ENCODE measurements around the gene FAM107B.
A peak's percentile ranks its signal among the peaks of the same experiment; 100 is the strongest.
"Not testable (repeated sequence)": the region's sequence is repeated elsewhere in the genome, so short reads cannot be mapped to it uniquely, and the experiment has no call there.

Gene FAM107B

DNA sequence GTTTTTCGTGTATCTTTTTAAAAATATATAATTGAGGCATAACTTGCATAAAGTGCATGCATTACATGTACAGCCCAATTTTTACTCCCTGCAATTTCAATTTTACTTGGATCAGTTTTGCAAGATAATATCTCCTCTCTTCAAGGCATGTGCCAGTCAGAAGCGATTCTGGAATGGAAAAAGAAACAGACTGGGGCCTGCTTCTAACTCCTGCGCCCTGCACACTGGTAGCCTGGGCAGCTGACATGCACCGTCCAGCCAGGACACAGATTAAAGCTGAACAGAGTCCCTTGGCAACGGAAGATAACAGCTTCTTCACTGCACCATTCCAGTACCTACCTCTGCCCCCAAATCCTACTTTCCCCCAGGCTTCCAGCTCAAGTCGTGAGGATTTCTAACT lies 182.1 kb downstream of the FAM107B start:
- no peak for TF ChIP-seq TAF1 (IDR thresholded peaks at IDR 0.05; ENCODE audit: low read depth, low read length)
- 0 out of 2 replicates have a peak, but pooled peaks have one; percentile 12 for TF ChIP-seq POLR2AphosphoS5 (IDR thresholded peaks at IDR 0.05; ENCODE audit: low read depth, low read length)
- TF ChIP-seq POU2F2 (IDR thresholded peaks at IDR 0.05; ENCODE audit: low read depth, low read length), result no peak
- DNase-seq (ENCODE audit: insufficient read length, low spot score) (no peak), FAIRE-seq (no peak)

DNA sequence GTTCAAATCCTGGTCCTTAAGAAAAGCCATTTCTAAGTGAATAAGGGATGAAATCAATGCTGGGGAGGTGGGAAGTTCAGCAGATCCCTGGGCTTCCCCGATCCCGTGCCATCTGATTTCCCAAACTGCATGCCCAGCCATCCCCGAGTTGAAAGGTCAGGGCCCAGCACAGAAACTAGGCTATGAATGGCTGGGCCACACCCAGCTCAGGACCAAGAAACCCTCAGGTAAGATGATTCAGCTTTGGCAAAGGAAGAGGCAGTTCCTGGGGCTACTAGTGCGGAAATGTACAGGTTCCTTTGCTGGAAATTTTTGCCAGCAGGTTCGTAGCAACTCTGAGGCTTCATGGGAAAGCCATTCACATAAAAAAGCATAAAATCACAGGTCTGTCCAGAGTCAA lies 182.7 kb downstream of the FAM107B start:
- TF ChIP-seq SPI1 (IDR thresholded peaks at IDR 0.05; ENCODE audit: low read depth, low read length) (no peak), POLR2AphosphoS5 (IDR thresholded peaks at IDR 0.05; ENCODE audit: low read depth, low read length) (0 out of 2 replicates have a peak, but pooled peaks have one; percentile 18)
- FAIRE-seq (no peak), DNase-seq (ENCODE audit: insufficient read length, low spot score) (no peak)

DNA sequence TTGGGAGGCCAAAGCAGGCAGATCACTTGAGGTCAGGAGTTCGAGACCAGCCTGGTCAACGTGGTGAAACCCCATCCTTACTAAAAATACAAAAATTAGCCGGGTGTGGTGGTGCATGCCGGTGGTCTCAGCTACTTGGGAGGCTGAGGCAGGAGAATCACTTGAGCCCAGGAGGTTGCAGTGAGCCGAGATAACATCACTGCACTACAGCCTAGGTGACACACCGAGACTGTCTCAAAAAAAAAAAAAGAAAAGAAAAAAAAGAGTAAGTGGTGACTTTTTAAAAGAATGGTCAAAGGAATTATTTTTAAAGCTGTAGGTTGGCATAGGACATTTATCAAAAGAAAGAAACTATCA lies 185.8 kb downstream of the FAM107B start:
- not testable (repeated sequence) for FAIRE-seq; DNase-seq (ENCODE audit: insufficient read length, low spot score)

DNA sequence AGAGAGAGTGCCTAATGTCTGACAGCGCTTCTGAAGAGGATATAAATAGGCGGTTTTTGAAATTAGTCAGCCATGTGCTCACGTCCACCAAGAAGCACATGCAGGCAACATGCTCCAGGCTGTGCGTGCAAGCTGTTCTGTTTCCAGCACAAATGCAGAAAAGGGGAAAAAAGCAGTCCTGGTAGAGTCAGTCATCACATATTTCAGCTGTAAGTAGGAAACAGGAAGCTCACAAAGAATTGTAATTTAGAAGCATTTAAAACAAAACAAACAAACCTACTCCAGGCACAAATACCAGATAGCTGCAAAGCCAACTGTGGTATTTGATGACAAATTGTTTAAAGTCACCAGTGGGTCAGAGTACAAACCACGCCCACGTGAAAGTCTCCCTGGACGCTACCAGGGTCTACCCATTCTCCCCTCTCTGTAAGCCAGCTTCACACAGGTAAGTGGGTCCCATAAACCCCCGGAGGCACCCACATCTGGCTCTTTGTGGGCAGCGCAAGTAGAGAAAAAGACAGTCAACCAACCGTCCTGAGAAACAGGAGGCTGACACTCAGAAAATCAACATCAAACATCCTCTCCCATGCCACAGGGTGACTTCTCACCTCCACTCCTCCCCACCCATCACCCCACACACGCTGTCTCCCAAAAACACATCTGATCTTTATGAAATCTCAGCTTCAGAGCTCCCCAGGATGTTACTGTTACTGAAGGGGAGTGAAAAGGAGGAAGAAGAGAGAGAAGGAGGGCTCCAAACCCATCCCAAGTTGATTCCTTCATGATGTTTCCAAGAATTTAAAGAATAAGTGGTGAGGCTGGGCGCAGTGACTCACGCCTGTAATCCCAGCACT lies 186.4 kb downstream of the FAM107B start:
- no peak for DNase-seq (ENCODE audit: insufficient read length, low spot score)
- TF ChIP-seq POLR2A (IDR thresholded peaks at IDR 0.05; ENCODE audit: low read depth, low read length) (no peak), POU2F2 (IDR thresholded peaks at IDR 0.05; ENCODE audit: low read depth, low read length) (0 out of 2 replicates have a peak, but pooled peaks have one; percentile 13)
- peak; percentile 66 for FAIRE-seq

DNA sequence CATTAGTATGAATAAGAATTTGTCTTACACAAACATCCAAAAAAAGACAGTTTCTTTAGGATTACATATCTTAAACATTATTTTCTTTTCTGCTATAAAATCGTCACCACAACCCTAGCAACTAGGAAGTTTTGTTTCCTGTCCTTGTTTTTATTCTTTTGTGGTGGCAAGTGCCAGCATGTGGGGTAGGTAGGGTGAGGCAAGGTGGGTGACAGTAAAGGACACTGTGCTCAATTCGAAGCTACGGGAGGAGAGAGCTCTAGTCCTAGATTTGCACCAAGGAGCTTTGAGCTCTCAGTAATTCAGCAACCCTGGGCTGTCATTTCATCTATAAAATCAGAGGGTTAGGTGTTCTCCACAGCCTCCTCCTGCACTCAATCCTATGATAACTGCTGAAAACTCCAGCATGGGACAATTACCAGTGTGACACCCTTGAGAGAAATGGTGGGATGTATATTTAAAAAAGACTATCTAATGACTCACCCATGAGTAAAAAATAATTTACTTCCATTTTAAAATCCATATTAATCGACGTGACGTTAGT lies 187.1 kb downstream of the FAM107B start:
- FAIRE-seq (no peak), DNase-seq (ENCODE audit: insufficient read length, low spot score) (no peak)
- TF ChIP-seq PAX5 (IDR thresholded peaks at IDR 0.05; ENCODE audit: insufficient read depth, low read length, severe bottlenecking) (no peak), SPI1 (IDR thresholded peaks at IDR 0.05; ENCODE audit: low read depth, low read length) (no peak), POLR2A (IDR thresholded peaks at IDR 0.05; ENCODE audit: low read depth, low read length) (peak; percentile 13; the same call in 1 of the 2 replicates), POLR2AphosphoS5 (IDR thresholded peaks at IDR 0.05; ENCODE audit: low read depth, low read length) (no peak), POU2F2 (IDR thresholded peaks at IDR 0.05; ENCODE audit: low read depth, low read length) (no peak), TAF1 (IDR thresholded peaks at IDR 0.05; ENCODE audit: low read depth, low read length) (no peak)

DNA sequence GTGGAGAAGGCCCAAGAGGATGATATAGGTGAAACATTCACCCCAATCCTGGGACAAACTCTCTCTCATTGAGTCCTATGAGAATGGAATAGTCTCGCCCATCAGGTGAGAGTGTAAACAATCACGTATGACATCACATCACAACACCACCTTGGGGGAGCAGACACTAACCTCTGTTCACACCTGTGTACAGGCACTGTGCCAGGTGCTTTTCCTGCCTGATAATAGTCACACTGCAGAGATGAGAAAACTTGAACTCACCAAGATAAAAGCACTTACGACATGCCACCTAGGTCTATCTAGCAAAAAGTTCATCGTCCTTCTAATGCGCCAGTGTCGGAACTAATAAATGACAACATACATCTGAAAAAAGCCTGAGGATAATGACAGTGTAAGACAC lies 187.8 kb downstream of the FAM107B start:
- DNase-seq (ENCODE audit: insufficient read length, low spot score), result no peak
- FAIRE-seq, result peak; percentile 66
- TF ChIP-seq POLR2AphosphoS5 (IDR thresholded peaks at IDR 0.05; ENCODE audit: low read depth, low read length) (peak; percentile 52; the same call in 1 of the 2 replicates), POLR2A (IDR thresholded peaks at IDR 0.05; ENCODE audit: low read depth, low read length) (0 out of 2 replicates have a peak, but pooled peaks have one; percentile 8), TAF1 (IDR thresholded peaks at IDR 0.05; ENCODE audit: low read depth, low read length) (no peak)

DNA sequence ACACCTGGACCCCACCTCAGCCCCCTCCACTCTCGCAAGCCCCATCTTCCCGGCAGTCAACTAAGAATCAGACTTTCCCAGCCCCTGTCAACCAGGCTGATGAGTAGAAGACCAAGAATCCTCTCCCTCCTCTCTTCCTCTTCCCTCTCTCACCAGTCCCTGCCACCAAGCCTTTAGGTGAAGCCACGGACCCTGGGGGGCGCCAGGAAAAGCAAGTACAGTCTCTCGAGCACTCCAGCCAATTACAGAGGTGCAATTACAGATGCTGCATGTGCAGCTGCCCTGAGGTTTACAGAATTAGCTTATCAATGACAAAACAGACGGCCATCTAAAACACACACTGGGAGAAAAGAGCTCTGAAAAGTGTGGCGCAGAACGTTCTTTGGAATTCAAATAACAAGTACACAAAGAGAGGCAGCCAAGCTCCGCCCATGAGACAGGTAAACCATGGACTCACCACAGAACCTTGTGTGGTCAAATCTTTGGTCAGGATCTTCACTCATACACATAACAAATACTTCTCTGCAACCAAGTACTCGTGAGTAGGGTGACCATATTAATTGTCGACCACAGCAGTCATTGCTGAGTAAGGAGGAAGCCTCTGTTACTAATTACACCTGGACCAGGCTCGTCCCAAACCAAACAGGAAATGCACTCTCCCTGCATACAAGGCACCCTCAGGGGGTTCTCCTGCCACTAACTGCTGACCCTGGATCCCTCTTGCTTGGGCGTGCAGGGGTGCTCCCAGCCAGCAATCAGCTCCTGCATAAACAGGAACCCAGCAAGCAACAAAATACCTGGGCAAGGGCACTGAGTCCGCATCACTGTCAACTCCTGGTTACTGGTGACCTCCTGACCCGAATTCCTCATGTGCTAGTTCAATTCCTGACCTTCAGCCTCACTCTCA lies 189.2 kb downstream of the FAM107B start:
- peak; percentile 60; the same call in 1 of the 2 replicates for TF ChIP-seq POLR2A (IDR thresholded peaks at IDR 0.05; ENCODE audit: low read depth, low read length)
- TF ChIP-seq SPI1 (IDR thresholded peaks at IDR 0.05; ENCODE audit: low read depth, low read length), result no peak
- peak; percentile 65; the same call in 1 of the 2 replicates for TF ChIP-seq POLR2AphosphoS5 (IDR thresholded peaks at IDR 0.05; ENCODE audit: low read depth, low read length)
- FAIRE-seq (peak; percentile 56), DNase-seq (ENCODE audit: insufficient read length, low spot score) (no peak)

DNA sequence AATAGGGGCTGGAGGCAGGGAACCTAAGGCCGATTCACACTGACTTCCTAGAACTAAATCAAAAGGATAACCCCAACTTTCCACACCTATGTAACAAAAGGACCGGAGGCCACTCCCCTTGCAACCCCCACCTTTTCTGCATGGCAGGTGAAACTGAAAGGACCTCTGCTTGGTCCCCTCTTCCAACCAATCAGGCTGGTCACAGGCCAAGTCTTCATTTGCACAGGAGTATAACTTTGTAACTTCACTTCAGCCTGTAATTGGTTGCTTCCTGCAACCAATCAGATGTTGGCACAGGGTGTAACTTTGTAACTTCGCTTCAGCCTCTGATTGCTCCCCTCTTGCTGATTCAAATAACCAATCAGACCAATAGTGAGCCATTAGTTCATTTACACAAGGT lies 190.0 kb downstream of the FAM107B start:
- TF ChIP-seq TAF1 (IDR thresholded peaks at IDR 0.05; ENCODE audit: low read depth, low read length), result no peak
- no peak for TF ChIP-seq PAX5 (IDR thresholded peaks at IDR 0.05; ENCODE audit: insufficient read depth, low read length, severe bottlenecking)
- TF ChIP-seq POU2F2 (IDR thresholded peaks at IDR 0.05; ENCODE audit: low read depth, low read length), result no peak; the same call in 1 of the 2 replicates
- TF ChIP-seq POLR2AphosphoS5 (IDR thresholded peaks at IDR 0.05; ENCODE audit: low read depth, low read length), result peak; percentile 26; the same call in 1 of the 2 replicates
- TF ChIP-seq POLR2A (IDR thresholded peaks at IDR 0.05; ENCODE audit: low read depth, low read length), result peak; percentile 51
- DNase-seq (ENCODE audit: insufficient read length, low spot score) (no peak), FAIRE-seq (peak; percentile 50)

DNA sequence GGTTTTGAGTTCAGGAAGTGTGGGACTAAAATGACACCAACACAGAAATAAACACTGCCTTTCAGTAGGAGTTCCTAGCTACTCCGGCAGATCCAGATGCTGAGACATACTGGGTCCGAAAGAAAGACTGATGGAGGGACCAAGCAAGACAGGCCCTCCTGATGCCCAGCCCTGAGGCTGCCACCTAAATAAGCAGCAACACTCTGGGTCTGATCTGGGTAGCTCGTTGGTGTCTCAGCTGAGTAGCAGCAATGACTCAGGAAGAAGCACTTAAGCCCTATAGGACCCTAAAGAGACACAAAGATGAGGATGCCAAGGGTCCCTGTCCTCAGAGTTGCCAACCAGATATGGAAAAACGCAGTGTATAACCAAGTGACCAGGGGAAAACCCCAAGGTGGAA lies 190.7 kb downstream of the FAM107B start:
- no peak for DNase-seq (ENCODE audit: insufficient read length, low spot score)
- FAIRE-seq, result peak; percentile 31
- TF ChIP-seq SPI1 (IDR thresholded peaks at IDR 0.05; ENCODE audit: low read depth, low read length) (no peak), PAX5 (IDR thresholded peaks at IDR 0.05; ENCODE audit: insufficient read depth, low read length, severe bottlenecking) (no peak), POU2F2 (IDR thresholded peaks at IDR 0.05; ENCODE audit: low read depth, low read length) (no peak), POLR2A (IDR thresholded peaks at IDR 0.05; ENCODE audit: low read depth, low read length) (no peak), TAF1 (IDR thresholded peaks at IDR 0.05; ENCODE audit: low read depth, low read length) (no peak), POLR2AphosphoS5 (IDR thresholded peaks at IDR 0.05; ENCODE audit: low read depth, low read length) (no peak; the same call in 1 of the 2 replicates)

DNA sequence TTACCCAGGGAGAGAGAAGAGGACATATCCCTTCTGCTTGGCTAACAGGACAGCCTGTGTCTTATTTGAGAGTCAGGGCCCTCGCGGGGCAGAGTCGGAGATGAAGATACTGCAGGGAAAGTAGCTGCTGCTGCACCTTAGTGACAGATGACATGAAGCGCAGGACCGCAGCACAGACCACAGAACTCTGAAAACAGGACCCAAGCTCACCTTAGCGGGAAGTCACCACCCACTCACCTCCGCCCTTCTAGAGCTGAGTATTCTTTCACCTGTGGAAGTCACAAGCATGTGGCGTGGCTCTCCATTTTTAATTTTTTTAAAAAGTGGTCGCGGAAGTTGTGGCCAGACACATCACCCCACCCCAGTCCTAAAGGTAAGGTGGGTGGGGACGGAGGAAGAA lies 191.4 kb downstream of the FAM107B start:
- peak; percentile 90 for FAIRE-seq
- TF ChIP-seq POLR2A (IDR thresholded peaks at IDR 0.05; ENCODE audit: low read depth, low read length) (no peak), POLR2AphosphoS5 (IDR thresholded peaks at IDR 0.05; ENCODE audit: low read depth, low read length) (no peak), SPI1 (IDR thresholded peaks at IDR 0.05; ENCODE audit: low read depth, low read length) (no peak), TAF1 (IDR thresholded peaks at IDR 0.05; ENCODE audit: low read depth, low read length) (no peak), POU2F2 (IDR thresholded peaks at IDR 0.05; ENCODE audit: low read depth, low read length) (no peak), PAX5 (IDR thresholded peaks at IDR 0.05; ENCODE audit: insufficient read depth, low read length, severe bottlenecking) (no peak)
- no peak for DNase-seq (ENCODE audit: insufficient read length, low spot score)
